MCF 10A (cell line): ENCODE results near the gene CRADD. TPM values are rescaled to one million over a fixed set of nuclear protein-coding genes. Genes with fewer than 3 reads are reported as not detected.

Experiments
- BruUV-seq: library from RNA; stranded (reverse); fragments of 400-500 nt; replicated peaks from 2 replicates; lab custom pipeline; 2021; lab: Mats Ljungman, UMichigan
- CTCF ChIA-PET: fragments of 300-600 bp; sonication (Branson Sonifier 250); formaldehyde crosslinking; extraction: SDS; loops from one replicate; lab custom pipeline; 2021; ENCODE audit warnings: antibody characterized with exemption, inconsistent platforms; lab: Yijun Ruan, JAX
- POLR2A ChIA-PET: fragments of 300-600, 350-650 bp; sonication (Branson Sonifier 250); formaldehyde crosslinking; extraction: SDS; loops from one replicate; lab custom pipeline; 2020; ENCODE audit warnings: antibody characterized with exemption, inconsistent platforms; lab: Yijun Ruan, JAX
- DNase-seq: peaks from one replicate; pipeline ENCODE4 v3.0.0-alpha.2; 2018; ENCODE audit not compliant: unreplicated experiment
- H3K27ac Mint-ChIP-seq: one replicate; pipeline ENCODE4 v1.8.0; 2022; ENCODE audit warnings: mild to moderate bottlenecking, low read depth, mixed read lengths; ENCODE audit not compliant: unreplicated experiment
- H3K27me3 Mint-ChIP-seq: one replicate; pipeline ENCODE4 v1.8.0; 2022; ENCODE audit warnings: mixed read lengths; ENCODE audit not compliant: insufficient read depth, unreplicated experiment
- H3K36me3 Mint-ChIP-seq: one replicate; pipeline ENCODE4 v1.8.0; 2022; ENCODE audit warnings: mild to moderate bottlenecking, moderate library complexity, mixed read lengths; ENCODE audit not compliant: insufficient read depth, unreplicated experiment
- H3K4me1 Mint-ChIP-seq: one replicate; pipeline ENCODE4 v1.8.0; 2022; ENCODE audit warnings: mixed read lengths; ENCODE audit not compliant: insufficient read depth, unreplicated experiment
- H3K4me3 Mint-ChIP-seq: one replicate; pipeline ENCODE4 v1.8.0; 2022; ENCODE audit warnings: mild to moderate bottlenecking, moderate library complexity, mixed read lengths; ENCODE audit not compliant: unreplicated experiment
- H3K9me3 Mint-ChIP-seq: one replicate; pipeline ENCODE4 v1.8.0; 2022; ENCODE audit warnings: mixed read lengths; ENCODE audit not compliant: unreplicated experiment
- CTCF ChIP-seq: fragments of 200-600 bp; IDR thresholded peaks from one replicate; pipeline ENCODE4 v1.8.0; 2022; ENCODE audit warnings: antibody characterized with exemption, mild to moderate bottlenecking; ENCODE audit not compliant: unreplicated experiment
- intact Hi-C: fragments of 100-400 bp; cut with micrococcal nuclease; formaldehyde crosslinking; loops from 2 replicates; pipeline ENCODE4 v1.14.1; 2022
- total RNA-seq: library from RNA; stranded (reverse); gene quantifications from 2 replicates; pipeline ENCODE4 v1.2.3, GENCODE V29; 2022

Gene CRADD
- total RNA-seq, 1 experiment from 2014 or later = 15.4 TPM

DNA sequence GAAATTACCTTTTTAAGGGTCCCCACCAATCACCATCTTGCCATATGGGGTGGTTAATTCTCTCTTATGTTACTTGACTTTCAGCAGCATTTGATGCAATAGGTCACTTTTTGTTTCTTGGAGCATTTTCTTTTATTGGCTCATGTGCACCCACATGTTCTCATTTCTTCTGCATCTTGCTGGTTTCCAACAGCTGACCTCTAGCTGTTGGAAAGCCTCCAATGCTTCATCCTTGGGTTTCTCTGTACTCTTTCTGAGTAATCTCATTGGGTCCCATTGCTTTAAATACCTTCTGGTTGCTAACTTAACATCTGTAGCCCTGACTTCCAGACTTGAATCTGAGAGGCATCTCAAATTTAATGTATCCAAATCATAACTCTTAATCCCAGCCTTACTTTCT, 116.8 kb downstream of the CRADD start:
- H3K27ac Mint-ChIP-seq = no peak overlapping the region
- ChIA-PET CTCF (interaction anchor here (1.2 to 1.7 kb wide), 3 partner anchors 9 to 281 kb away, joined by 3 to 6 read pairs (median 5); no protein-coding TSS in a partner anchor), POLR2A (interaction anchor here (0.9 kb wide), 1 partner anchor 9 kb away, joined by 3 read pairs; no protein-coding TSS in a partner anchor)
- intact Hi-C loops = no loop called here
- H3K27me3 Mint-ChIP-seq = no peaks in the 10 kb centered on the region
- H3K4me1 Mint-ChIP-seq = peaks cover 25% of the 10 kb centered on the region
- H3K4me3 Mint-ChIP-seq = no peak overlapping the region
- TF ChIP-seq CTCF = no peak
- H3K36me3 Mint-ChIP-seq = no peaks in the 10 kb centered on the region
- H3K9me3 Mint-ChIP-seq = no peaks in the 10 kb centered on the region
- no peak for DNase-seq
- BruUV-seq = no TSS peak

DNA sequence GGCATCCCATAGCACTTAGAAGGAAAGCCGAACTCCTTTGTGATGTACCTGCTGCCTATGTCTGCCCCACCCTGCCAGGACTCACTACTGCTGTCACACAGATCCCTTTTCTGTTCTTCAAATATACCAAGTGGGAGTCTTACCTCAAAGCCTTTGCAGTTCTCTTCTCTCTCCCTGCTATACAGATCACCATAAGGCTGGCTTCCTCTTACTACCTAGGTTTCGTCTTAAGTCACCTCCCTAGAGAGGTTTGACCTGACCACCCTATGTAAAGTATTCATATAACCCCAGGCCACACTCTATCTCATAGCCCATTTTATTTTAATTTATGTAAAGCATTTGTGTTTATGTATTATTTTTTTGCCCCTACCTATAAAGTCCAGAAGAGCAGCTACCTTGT, 117.6 kb downstream of the CRADD start:
- H3K27me3 Mint-ChIP-seq = no peaks in the 10 kb centered on the region
- ChIA-PET CTCF (no interaction called here), POLR2A (interaction anchor here (0.8 kb wide), 1 partner anchor 28 kb away, joined by 3 read pairs; no protein-coding TSS in a partner anchor)
- H3K27ac Mint-ChIP-seq = no peak overlapping the region
- H3K9me3 Mint-ChIP-seq = no peaks in the 10 kb centered on the region
- H3K4me3 Mint-ChIP-seq = no peak overlapping the region
- no peak for DNase-seq
- BruUV-seq = no TSS peak
- H3K4me1 Mint-ChIP-seq = peaks cover 23% of the 10 kb centered on the region
- no peaks in the 10 kb centered on the region for H3K36me3 Mint-ChIP-seq
- TF ChIP-seq CTCF = no peak
- intact Hi-C loops = no loop called here

DNA sequence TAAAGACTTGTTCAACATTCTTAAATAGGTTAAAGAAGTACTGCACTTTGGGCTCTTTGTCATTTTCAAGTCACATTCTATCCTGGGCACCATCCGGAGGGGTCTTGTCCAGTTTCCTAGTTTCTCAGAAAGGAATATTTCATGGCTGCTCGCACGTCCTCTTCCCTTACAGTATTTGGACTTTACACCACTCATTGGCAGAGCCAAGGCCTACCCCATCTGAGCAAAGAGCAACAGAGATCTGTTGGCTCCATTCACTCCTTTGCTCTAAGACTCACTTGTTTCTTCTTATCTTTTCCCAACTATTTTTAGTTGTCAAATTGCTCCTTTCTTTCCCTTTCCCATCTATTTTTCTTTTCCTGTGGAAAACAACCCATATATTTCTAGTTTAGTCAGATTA, 118.2 kb downstream of the CRADD start:
- BruUV-seq = no TSS peak
- Mint-ChIP-seq H3K9me3 (no peaks in the 10 kb centered on the region), H3K4me3 (no peak overlapping the region), H3K4me1 (peaks cover 21% of the 10 kb centered on the region), H3K27me3 (no peaks in the 10 kb centered on the region), H3K27ac (no peak overlapping the region), H3K36me3 (no peaks in the 10 kb centered on the region)
- DNase-seq = no peak
- intact Hi-C loops = no loop called here
- no peak for TF ChIP-seq CTCF
- CTCF ChIA-PET = no interaction called here
- POLR2A ChIA-PET = interaction anchor here (0.8 kb wide), 1 partner anchor 29 kb away, joined by 3 read pairs; no protein-coding TSS in a partner anchor

- ChIA-PET POLR2A (interaction anchor here (0.7 kb wide), 1 partner anchor 55 kb away, joined by 3 read pairs; no protein-coding TSS in a partner anchor), CTCF (interaction anchor here (0.7 to 0.9 kb wide), 2 partner anchors 10 to 128 kb away, joined by 4 to 5 read pairs; no protein-coding TSS in a partner anchor)
- Mint-ChIP-seq H3K4me1 (peaks cover 13% of the 10 kb centered on the region), H3K9me3 (no peaks in the 10 kb centered on the region), H3K27me3 (no peaks in the 10 kb centered on the region), H3K4me3 (no peak overlapping the region), H3K36me3 (no peaks in the 10 kb centered on the region), H3K27ac (peak overlapping the region; percentile 31)
- DNase-seq = no peak
- intact Hi-C loops = no loop called here
- no peak for TF ChIP-seq CTCF
- BruUV-seq = no TSS peak
Measured at GRCh38 chr12:93796729-93797128, 119.6 kb downstream of the CRADD start.
